Ovary (tissue), 3 donors: ENCODE data around the gene MICALL2.

ENCODE experiments used
- CTCF ChIP-seq, 3 donors: fragments of 450-650 bp in 2 of 3; fragments of 200-600 bp in 1 of 3; IDR thresholded peaks; one replicate each; pipeline versions ENCODE4 v1.5.1 to v1.8.0; 2016 to 2022; ENCODE audit warnings: antibody characterized with exemption in 3 of 3, mild to moderate bottlenecking in 1 of 3
- POLR2A ChIP-seq: fragments of 450-650 bp; IDR thresholded peaks from one replicate; pipeline ENCODE4 v1.6.1; 2017; ENCODE audit warnings: antibody characterized with exemption, mild to moderate bottlenecking, moderate library complexity
- donor health status: DM: no; HTN: no; CAD: no.

- TF ChIP-seq CTCF (IDR thresholded peaks at IDR 0.05) (no peak), POLR2A (no peak)
These were observed 17.6 kb upstream of the MICALL2 start for GRCh38 chr7:1476859-1477258.
